ENCODE measurements around the gene KCND1.

KCND1 gene

GRCh38 chrX:48937054-48937907 lies 34.4 kb downstream of the KCND1 start:
- no peak for DNase-seq (ENCODE audit: low spot score)
- no peak for TF ChIP-seq CTCF (conservative IDR thresholded peaks at IDR 0.05; ENCODE audit: low read depth)
- POLR2A ChIA-PET (ENCODE audit: low non-redundant PET), result no interaction called here

GRCh38 chrX:48936429-48937053 lies 35.1 kb downstream of the KCND1 start:
- CTCF ChIA-PET, result interaction anchor here (0.7 kb wide), 1 partner anchor 16 kb away, joined by 3 read pairs; no protein-coding TSS in a partner anchor
- no peak overlapping the region for H3K27ac ChIP-seq
- no peak for TF ChIP-seq CTCF (conservative IDR thresholded peaks at IDR 0.05; ENCODE audit: low read depth)
- DNase-seq (ENCODE audit: low spot score), result no peak
- POLR2A ChIA-PET (ENCODE audit: low non-redundant PET), result no interaction called here

More at GRCh38 chrX:48937054-48937907, 34.4 kb downstream of the KCND1 start:
- H3K27ac ChIP-seq, result no peak overlapping the region
- CTCF ChIA-PET, result interaction anchor here (0.7 kb wide), 1 partner anchor 15 kb away, joined by 3 read pairs; no protein-coding TSS in a partner anchor

- no peak overlapping the region for H3K27ac ChIP-seq
- TF ChIP-seq CTCF (conservative IDR thresholded peaks at IDR 0.05; ENCODE audit: low read depth), result no peak
- POLR2A ChIA-PET (ENCODE audit: low non-redundant PET), result no interaction called here
- CTCF ChIA-PET, result no interaction called here
- DNase-seq (ENCODE audit: low spot score), result no peak
Observed at GRCh38 chrX:48935301-48935670, 36.4 kb downstream of the KCND1 start.

GRCh38 chrX:48934581-48935300 lies 36.9 kb downstream of the KCND1 start:
- H3K27ac ChIP-seq, result no peak overlapping the region
- DNase-seq (ENCODE audit: low spot score), result no peak
- POLR2A ChIA-PET (ENCODE audit: low non-redundant PET), result no interaction called here
- CTCF ChIA-PET, result no interaction called here
- TF ChIP-seq CTCF (conservative IDR thresholded peaks at IDR 0.05; ENCODE audit: low read depth), result no peak

GRCh38 chrX:48933757-48934156 lies 37.9 kb downstream of the KCND1 start:
- ChIA-PET CTCF (no interaction called here), POLR2A (ENCODE audit: low non-redundant PET) (no interaction called here)
- no peak for DNase-seq (ENCODE audit: low spot score)
- H3K27ac ChIP-seq, result no peak overlapping the region
- TF ChIP-seq CTCF (conservative IDR thresholded peaks at IDR 0.05; ENCODE audit: low read depth), result no peak

- ChIA-PET POLR2A (ENCODE audit: low non-redundant PET) (no interaction called here), CTCF (no interaction called here)
- DNase-seq (ENCODE audit: low spot score), result no peak
- H3K27ac ChIP-seq, result no peak overlapping the region
- TF ChIP-seq CTCF (conservative IDR thresholded peaks at IDR 0.05; ENCODE audit: low read depth), result no peak
Observed at GRCh38 chrX:48927736-48928382, 43.8 kb downstream of the KCND1 start.
